IPS DF 6.9 (cell line): ENCODE measurements around the gene CDYL.
"Not testable (repeated sequence)": the region's sequence is repeated elsewhere in the genome, so short reads cannot be mapped to it uniquely, and the experiment has no call there.

Experiments
- DNase-seq: peaks from one replicate; pipeline ENCODE4 v3.0.0-alpha.2; 2013; ENCODE audit warnings: low read depth, low spot score
- H3K27ac ChIP-seq: one replicate; pipeline ENCODE4 v1.5.1; 2013; ENCODE audit warnings: low read length, control low read depth
- H3K27me3 ChIP-seq: 2 replicates; pipeline ENCODE4 v1.6.1; 2013; ENCODE audit warnings: mild to moderate bottlenecking, low read length; ENCODE audit not compliant: control insufficient read depth, insufficient read depth
- H3K36me3 ChIP-seq: 2 replicates; pipeline ENCODE4 v1.6.1; 2013; ENCODE audit warnings: low read length; ENCODE audit not compliant: control insufficient read depth, insufficient read depth
- H3K4me1 ChIP-seq: 2 replicates; pipeline ENCODE4 v1.6.1; 2013; ENCODE audit warnings: low read length; ENCODE audit not compliant: control insufficient read depth, insufficient read depth
- H3K4me3 ChIP-seq: 2 replicates; pipeline ENCODE4 v1.5.1; 2013; ENCODE audit warnings: mild to moderate bottlenecking, low read length
- H3K9me3 ChIP-seq: 2 replicates; pipeline ENCODE4 v1.6.1; 2013; ENCODE audit warnings: low read length, inconsistent platforms; ENCODE audit not compliant: control insufficient read depth, insufficient read depth
- WGBS: extraction: QIAGEN DNeasy Blood & Tissue Kit; methylation state at CpG from one replicate; pipeline ENCODE4 v1.1.7; 2013; ENCODE audit warnings: mixed read lengths, missing lambda C conversion rate; ENCODE audit not compliant: insufficient read length, insufficient coverage; 5-methylcytosine and 5-hydroxymethylcytosine counted together

The CDYL gene

GRCh38 chr6:4853782-4854511 lies 77.7 kb downstream of the CDYL start:
- Histone ChIP-seq H3K4me3 (no peak overlapping the region), H3K9me3 (no peaks in the 10 kb centered on the region), H3K4me1 (peaks cover 1% of the 10 kb centered on the region; the same call in 1 of the 2 replicates), H3K36me3 (no peaks in the 10 kb centered on the region), H3K27ac (no peak overlapping the region), H3K27me3 (no peaks in the 10 kb centered on the region)
- DNase-seq, result no peak
- WGBS, result no CpG with 5 or more reads among the region's 16 CpGs

GRCh38 chr6:4856785-4857184 lies 80.6 kb downstream of the CDYL start:
- no peaks in the 10 kb centered on the region for H3K27me3 ChIP-seq
- no CpG with 5 or more reads among the region's 3 CpGs for WGBS
- no peaks in the 10 kb centered on the region for H3K36me3 ChIP-seq
- H3K9me3 ChIP-seq, result no peaks in the 10 kb centered on the region
- no peak overlapping the region for H3K27ac ChIP-seq
- DNase-seq, result no peak
- H3K4me1 ChIP-seq, result no peaks in the 10 kb centered on the region
- no peak overlapping the region for H3K4me3 ChIP-seq

GRCh38 chr6:4858194-4859015 lies 82.2 kb downstream of the CDYL start:
- no CpG with 5 or more reads among the region's 8 CpGs for WGBS
- Histone ChIP-seq H3K4me1 (no peaks in the 10 kb centered on the region; the same call in 1 of the 2 replicates), H3K4me3 (no peak overlapping the region), H3K9me3 (no peaks in the 10 kb centered on the region), H3K36me3 (no peaks in the 10 kb centered on the region), H3K27me3 (no peaks in the 10 kb centered on the region), H3K27ac (no peak overlapping the region)
- DNase-seq, result no peak

GRCh38 chr6:4860387-4860786 lies 84.2 kb downstream of the CDYL start:
- DNase-seq, result no peak
- no peaks in the 10 kb centered on the region for H3K9me3 ChIP-seq
- no peaks in the 10 kb centered on the region; the same call in 1 of the 2 replicates for H3K4me1 ChIP-seq
- H3K4me3 ChIP-seq, result no peak overlapping the region
- no peaks in the 10 kb centered on the region for H3K36me3 ChIP-seq
- no peaks in the 10 kb centered on the region for H3K27me3 ChIP-seq
- no CpG with 5 or more reads among the region's 2 CpGs for WGBS
- no peak overlapping the region for H3K27ac ChIP-seq

GRCh38 chr6:4861564-4861963 lies 85.4 kb downstream of the CDYL start:
- no peak overlapping the region for H3K27ac ChIP-seq
- no peak for DNase-seq
- H3K9me3 ChIP-seq, result no peaks in the 10 kb centered on the region
- no peaks in the 10 kb centered on the region for H3K27me3 ChIP-seq
- H3K4me1 ChIP-seq, result no peaks in the 10 kb centered on the region; the same call in 1 of the 2 replicates
- no peak overlapping the region for H3K4me3 ChIP-seq
- H3K36me3 ChIP-seq, result no peaks in the 10 kb centered on the region
- WGBS, result no CpG with 5 or more reads among the region's 3 CpGs

- Histone ChIP-seq H3K27me3 (no peaks in the 10 kb centered on the region), H3K4me3 (no peak overlapping the region), H3K4me1 (no peaks in the 10 kb centered on the region; the same call in 1 of the 2 replicates), H3K9me3 (no peaks in the 10 kb centered on the region), H3K27ac (no peak overlapping the region), H3K36me3 (no peaks in the 10 kb centered on the region)
- WGBS, result no CpG with 5 or more reads among the region's 3 CpGs
- no peak for DNase-seq
Observed at GRCh38 chr6:4864519-4864918, 88.3 kb downstream of the CDYL start.

GRCh38 chr6:4865006-4865405 lies 88.8 kb downstream of the CDYL start:
- WGBS, result no CpG with 5 or more reads among the region's 4 CpGs
- not testable (repeated sequence) for H3K27ac ChIP-seq, H3K4me3 ChIP-seq, H3K27me3 ChIP-seq, DNase-seq, H3K4me1 ChIP-seq, H3K9me3 ChIP-seq, H3K36me3 ChIP-seq

GRCh38 chr6:4870821-4871494 lies 94.8 kb downstream of the CDYL start:
- DNase-seq, result no peak
- no peaks in the 10 kb centered on the region; the same call in 1 of the 2 replicates for H3K4me1 ChIP-seq
- no peak overlapping the region for H3K4me3 ChIP-seq
- H3K9me3 ChIP-seq, result no peaks in the 10 kb centered on the region
- H3K27ac ChIP-seq, result no peak overlapping the region
- whole genome bisulfite sequencing, result no CpG with 5 or more reads among the region's 3 CpGs
- H3K36me3 ChIP-seq, result no peaks in the 10 kb centered on the region
- no peaks in the 10 kb centered on the region for H3K27me3 ChIP-seq

GRCh38 chr6:4871825-4872224 lies 95.6 kb downstream of the CDYL start:
- Histone ChIP-seq H3K4me1 (no peaks in the 10 kb centered on the region; the same call in 1 of the 2 replicates), H3K4me3 (no peak overlapping the region), H3K36me3 (no peaks in the 10 kb centered on the region), H3K27me3 (no peaks in the 10 kb centered on the region), H3K27ac (no peak overlapping the region), H3K9me3 (no peaks in the 10 kb centered on the region)
- no CpG with 5 or more reads among the region's 5 CpGs for WGBS
- DNase-seq, result no peak

GRCh38 chr6:4872841-4873240 lies 96.6 kb downstream of the CDYL start:
- Histone ChIP-seq H3K27ac (no peak overlapping the region), H3K27me3 (no peaks in the 10 kb centered on the region), H3K36me3 (no peaks in the 10 kb centered on the region), H3K4me1 (no peaks in the 10 kb centered on the region; the same call in 1 of the 2 replicates), H3K9me3 (no peaks in the 10 kb centered on the region), H3K4me3 (no peak overlapping the region)
- no CpG with 5 or more reads among the region's 2 CpGs for WGBS
- DNase-seq, result no peak
